Stimulated activated CD4-positive, alpha-beta T cell treated with anti-CD3 and anti-CD28 coated beads, Interleukin-12 subunit alpha, Interleukin-12 subunit beta, amount 100 ng/mL, for 24 hours (primary cell): ENCODE measurements around the gene LPA.
"Not testable (repeated sequence)": the region's sequence is repeated elsewhere in the genome, so short reads cannot be mapped to it uniquely, and the experiment has no call there.

Experiments
- DNase-seq, 2 experiments: peaks; one replicate each; pipeline ENCODE4 v3.0.0-alpha.2; 2020; ENCODE audit warnings: low read depth in 2 of 2

Gene LPA

DNA sequence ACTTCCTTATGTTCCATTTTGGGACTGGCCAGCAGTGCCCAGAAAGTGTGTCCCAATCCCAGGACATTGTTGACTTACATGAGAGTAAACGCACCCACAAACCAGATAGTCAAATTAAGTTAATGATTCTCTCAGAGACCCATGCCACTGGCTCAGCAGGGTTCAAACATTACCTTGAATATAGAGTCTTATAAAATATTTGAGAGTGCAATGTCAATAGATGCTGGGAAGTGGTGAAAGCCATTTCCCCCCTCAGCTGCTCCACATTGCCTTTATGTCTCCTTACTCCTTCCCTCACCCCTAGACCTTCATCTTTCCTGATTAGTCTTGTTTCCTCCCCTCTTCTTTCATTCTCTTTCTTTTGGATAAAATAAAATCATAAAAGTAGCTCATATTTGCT, at the start of gene LPA:
Gene LPA (minus strand): TSS at position 78 of the 400 bp plus-strand sequence. CDS start 61 bp downstream, at position 17.
- DNase-seq = not testable (repeated sequence)

- DNase-seq = not testable (repeated sequence)
Measured at GRCh38 chr6:160708993-160709392, 44.9 kb upstream of the LPA start.

DNA sequence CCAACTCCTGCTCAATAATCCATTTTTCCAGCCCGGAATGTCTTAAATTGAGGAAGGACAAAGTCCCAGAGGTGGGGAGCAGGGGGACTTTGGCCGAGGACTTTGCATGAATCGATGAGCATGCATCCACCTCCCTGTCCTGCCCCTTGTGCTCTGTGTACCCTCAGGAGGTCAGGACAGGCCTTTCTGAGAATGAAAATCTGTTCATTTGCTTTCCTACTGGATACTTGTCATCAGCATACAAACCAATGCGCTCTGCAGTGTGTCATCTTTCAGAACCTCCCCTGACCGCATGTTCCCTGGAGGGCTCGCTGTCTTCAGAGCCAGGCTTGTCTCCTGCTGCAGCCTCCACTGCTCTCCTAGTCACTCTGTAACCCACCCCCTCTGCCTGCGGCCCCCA, 40.6 kb upstream of the LPA start:
- not testable (repeated sequence) for DNase-seq

DNA sequence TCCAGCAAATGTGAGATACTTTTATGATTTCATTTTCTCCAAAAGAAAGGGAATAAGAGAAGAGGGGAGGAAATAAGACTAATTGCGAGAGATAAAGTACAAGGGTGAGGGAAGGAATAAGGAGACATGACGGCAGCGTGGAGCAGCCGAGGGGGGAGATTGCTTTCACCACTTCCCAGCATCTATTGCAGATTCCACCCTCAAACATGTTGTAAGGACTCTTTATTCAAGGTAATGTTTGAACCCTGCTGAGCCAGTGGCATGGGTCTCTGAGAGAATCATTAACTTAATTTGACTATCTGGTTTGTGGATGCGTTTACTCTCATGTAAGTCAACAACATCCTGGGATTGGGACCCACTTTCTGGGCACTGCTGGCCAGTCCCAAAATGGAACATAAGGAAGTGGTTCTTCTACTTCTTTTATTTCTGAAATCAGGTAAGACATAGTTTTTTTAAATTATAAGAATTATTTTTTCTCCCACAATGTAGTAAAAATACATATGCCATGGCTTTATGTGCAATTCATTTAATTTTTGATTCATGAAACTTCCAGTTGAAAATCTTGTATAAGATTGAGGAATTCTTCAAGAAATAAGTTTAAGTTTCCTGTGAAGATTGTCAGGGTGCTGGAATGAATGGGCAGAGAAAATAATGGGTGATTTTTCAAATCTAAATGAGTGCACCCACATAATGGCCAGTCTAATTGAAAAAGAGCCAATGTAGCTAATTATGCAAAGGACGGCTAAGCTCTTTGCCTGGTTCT, 38.0 kb upstream of the LPA start, which contains the start of gene PLG:
Gene PLG (plus strand): TSS at position 327 of the 763 bp plus-strand sequence. CDS start 61 bp downstream, at position 388.
- not testable (repeated sequence) for DNase-seq

DNA sequence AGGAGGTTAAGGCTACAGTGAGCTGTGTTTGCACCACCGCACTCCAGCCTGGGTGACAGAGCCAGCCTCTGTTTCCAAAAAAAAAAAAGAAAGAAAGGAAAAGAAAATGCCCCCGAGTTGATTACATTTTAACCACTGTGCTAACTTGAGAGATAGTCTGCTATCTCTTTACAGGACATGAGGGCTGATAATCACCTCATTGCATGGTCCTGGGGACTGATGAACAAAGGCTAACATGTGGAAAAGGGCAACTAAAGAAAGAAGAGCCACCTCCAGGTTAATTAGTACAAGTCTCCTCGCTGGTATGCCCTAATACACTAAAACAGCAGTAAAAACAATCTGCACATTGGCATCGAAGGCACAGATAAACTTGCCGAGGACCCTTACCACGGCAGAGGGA, 33.8 kb upstream of the LPA start:
- no peak for DNase-seq

DNA sequence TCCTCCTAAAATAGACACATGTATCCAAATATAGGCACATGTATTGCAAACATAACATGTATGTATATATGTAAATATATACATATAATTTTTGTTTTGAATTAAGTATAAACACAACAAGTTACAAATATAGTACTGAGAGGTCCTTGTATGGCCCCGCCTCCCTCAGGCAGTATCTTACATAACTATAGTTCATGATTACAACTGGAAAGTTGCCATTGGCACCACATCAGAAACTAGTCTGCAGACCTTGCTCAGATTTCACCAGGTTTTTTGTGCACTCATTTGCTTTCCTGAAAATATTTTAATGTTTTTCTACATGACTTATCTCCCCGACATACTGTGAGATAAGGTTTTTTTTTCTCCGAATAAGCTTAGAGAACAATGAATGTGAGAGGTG, 32.8 kb upstream of the LPA start:
- not testable (repeated sequence) for DNase-seq

DNA sequence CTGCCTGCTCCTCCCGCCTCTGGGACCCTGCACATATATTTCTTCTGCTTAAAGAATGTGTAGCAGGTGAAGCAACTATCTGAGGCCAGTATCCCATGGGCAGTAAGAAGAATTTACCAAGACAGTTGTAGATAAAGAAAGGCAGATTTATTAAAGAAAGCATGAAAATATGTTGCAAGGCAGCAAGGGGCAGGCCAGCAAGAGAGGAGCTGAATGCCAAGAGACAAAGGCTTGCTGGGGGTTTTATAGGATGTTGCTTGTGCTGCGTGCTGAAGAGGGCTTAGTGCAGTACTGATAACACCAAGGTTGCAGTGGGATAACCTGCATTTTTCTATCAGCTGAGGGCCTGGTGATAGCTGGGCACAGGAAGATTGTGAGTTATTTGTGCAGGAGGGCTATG, 31.5 kb upstream of the LPA start:
- not testable (repeated sequence) for DNase-seq

GRCh38 chr6:160695025-160695424, 30.9 kb upstream of the LPA start:
- DNase-seq = not testable (repeated sequence)

DNA sequence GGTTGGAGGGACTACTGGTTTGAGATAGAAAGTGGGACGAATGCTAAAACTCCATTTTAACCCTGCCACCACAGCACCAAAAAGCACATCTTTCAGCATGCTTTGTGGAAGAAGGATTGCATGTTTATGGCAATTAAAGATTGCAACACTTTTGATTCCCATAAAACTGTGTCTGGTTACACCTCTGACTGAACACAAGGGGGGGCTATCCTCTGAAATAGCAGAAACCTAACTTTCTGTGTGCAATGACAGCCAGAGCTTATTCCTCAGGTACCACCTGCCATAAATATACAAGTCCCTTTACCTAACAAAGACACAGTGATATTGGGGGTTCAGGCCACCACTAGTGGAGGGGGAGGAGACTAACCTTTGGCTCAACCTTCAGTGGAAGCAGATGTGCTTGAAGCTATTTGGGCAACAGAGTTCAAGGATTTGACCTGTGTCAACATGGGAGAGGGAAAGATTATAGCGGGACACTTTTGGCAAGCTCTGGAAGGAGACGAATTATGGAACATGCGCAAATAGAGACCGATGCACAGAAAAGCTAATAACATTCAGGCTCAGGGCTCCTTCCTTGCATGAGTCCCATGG, 28.4 kb upstream of the LPA start:
- no peak for DNase-seq

- DNase-seq = no peak
Measured at GRCh38 chr6:160691617-160692016, 27.5 kb upstream of the LPA start.

DNA sequence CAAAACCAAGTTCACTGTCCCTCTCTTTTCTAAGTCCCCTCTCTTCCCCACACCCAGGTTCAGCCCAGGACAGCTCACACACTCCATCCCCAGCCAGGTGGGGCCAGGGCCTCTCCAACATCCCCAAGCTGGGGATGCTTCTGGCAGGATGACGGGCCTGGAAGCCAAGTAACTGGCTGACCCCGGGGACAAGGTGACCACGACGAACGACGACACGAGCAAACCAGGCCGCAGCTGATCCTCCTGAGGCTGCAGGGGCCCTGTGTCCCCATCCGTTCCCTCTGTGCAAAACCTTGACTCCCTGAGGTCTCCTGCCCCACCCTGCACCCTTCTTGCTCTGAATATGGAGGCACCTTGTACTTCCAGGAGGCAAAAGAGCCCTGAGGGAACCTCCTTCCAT, 26.4 kb upstream of the LPA start:
- DNase-seq = no peak

- DNase-seq = no peak
Measured at GRCh38 chr6:160685762-160686450, 21.8 kb upstream of the LPA start.

DNA sequence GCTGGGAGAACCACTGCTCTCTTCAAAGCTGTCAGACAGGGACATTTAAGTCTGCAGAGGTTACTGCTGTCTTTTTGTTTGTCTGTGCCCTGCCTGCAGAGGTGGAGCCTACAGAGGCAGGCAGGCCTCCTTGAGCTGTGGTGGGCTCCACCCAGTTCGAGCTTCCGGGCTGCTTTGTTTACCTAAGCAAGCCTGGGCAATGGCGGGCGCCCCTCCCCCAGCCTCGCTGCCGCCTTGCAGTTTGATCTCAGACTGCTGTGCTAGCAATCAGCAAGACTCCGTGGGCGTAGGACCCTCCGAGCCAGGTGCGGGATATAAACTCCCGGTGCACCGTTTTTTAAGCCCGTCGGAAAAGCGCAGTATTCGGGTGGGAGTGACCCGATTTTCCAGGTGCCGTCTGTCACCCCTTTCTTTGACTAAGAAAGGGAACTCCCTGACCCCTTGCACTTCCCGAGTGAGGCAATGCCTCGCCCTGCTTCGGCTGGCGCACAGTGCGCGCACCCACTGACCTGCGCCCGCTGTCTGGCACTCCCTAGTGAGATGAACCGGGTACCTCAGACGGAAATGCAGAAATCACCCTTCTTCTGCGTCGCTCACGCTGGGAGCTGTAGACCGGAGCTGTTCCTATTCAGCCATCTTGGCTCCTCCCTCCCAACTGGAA, 21.2 kb upstream of the LPA start:
- not testable (repeated sequence) for DNase-seq

GRCh38 chr6:160679402-160679769, 15.3 kb upstream of the LPA start:
- no peak for DNase-seq

DNA sequence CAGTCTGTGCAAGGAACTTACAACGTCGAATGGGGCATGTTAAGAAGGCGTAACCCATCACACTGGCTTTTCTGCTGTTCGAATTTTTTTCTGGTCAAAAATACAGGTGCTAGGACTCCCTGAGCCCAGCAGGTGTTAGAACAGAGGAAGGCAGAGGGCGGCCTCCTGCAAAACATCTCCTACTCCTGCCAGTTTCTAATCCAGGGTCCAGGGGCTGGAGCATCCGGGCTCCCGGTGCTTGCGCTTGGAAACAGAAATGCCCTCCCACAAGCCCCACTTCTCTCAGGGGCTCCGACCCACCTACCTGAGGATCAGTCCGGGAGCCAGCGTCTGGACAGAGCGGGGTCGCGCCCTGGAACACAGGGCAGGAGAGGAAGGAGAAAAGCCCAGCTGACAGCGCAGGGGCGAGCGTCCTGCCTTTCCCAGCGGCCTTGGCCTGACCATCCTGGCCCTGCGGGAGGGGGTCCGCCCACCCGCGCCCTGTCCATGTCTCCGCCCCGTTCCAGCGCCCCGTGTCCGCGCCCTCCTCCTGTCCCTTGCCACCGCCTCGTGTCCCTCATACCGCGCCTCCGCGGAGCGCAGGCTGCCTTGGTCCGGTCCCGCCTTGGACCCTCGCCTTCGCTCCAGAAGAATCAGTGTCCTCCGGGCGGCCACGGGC, 14.8 kb upstream of the LPA start:
- DNase-seq = no peak

DNA sequence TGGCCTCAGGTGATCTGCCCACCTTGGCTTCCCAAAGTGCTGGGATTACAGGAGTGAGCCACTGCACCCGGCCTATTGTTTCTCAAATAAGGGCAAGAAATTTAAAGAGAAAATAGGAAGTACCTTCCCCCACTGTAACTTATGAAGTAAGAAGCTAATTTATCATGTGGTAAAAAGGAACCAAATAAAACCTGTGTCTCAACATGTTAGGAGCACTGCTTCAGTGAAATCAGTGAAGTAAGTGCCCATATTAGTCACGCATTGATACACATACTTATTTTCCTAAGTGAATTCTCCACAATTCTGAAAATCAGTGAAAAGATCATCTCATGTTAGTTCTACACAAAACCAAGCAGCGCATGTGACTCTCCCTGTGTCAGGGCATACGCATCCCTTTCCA, 14.2 kb upstream of the LPA start:
- DNase-seq = no peak

DNA sequence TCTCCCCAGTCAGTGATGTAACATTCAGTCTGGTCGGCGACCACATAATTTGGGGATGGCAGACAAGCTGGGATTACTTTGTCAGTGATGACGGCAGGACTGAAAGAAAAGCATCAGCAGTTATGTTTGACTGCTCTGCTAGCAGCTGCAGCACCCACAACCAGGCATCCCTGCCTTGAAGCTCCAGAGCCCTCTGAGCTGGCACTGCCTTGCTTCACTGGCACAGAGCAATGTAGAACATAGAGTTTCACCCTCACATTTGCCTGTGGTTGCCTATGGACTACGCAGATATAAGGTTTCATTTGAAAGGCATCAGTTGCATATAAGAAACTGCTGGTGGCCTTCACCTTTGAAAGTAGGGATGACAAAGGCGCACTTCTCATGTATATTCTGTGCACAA, 12.3 kb upstream of the LPA start:
- DNase-seq = not testable (repeated sequence)

DNA sequence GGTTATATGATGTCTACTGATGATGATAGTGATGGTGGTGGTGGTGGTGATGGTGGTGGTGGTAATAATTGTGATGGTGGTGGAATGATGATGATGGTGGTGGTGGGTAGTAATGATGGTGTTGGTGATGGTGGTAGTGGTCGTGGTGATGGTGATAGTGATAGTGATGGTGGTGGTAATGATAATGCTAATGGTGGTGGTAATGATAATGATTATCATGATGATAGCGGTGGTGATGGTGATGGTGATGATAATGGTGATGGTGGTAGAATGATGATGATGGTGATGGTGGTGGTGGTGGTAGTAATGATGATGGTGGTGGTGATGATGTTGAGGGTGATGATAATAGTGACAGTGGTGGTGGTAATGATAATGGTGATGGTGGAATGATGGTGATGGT, 4.5 kb upstream of the LPA start:
- no peak for DNase-seq

GRCh38 chr6:160667639-160668481, 3.8 kb upstream of the LPA start:
- DNase-seq = peak in 1 of 2 experiments; percentile 29

GRCh38 chr6:160662842-160663241, 1.2 kb downstream of the LPA start:
- DNase-seq = no peak

- DNase-seq = no peak
Measured at GRCh38 chr6:160662429-160662828, 1.6 kb downstream of the LPA start.
